SK-MEL-5 (cell line): ENCODE data around the gene TMEM115. TPM values are rescaled to one million over a fixed set of nuclear protein-coding genes. Genes with fewer than 3 reads are reported as not detected.
A peak's percentile ranks its signal among the peaks of the same experiment; 100 is the strongest.

Source experiments
- DNase-seq: peaks from one replicate; pipeline ENCODE4 v3.0.0-alpha.2; 2016; ENCODE audit warnings: low read depth, low spot score
- in situ Hi-C: cut with HindIII; loops from 2 replicates; pipeline ENCODE4 v1.10.0; 2016; ENCODE audit warnings: low sequenced_read_pairs, high pct_unique_total_duplicates, low pct_unique_long_range_greater_than_20kb
- total RNA-seq: library from RNA; depleted of rRNA; stranded (reverse); fragments of >200 nt; shearing (Covaris generic); gene quantifications from 2 replicates; pipeline ENCODE4 v1.2.3, GENCODE V29; 2014

Gene TMEM115
- total RNA-seq, 1 experiment from 2014 or later, result 40.8 TPM

- in situ Hi-C loops, result no loop called here
- no peak for DNase-seq
Measured at GRCh38 chr3:50357481-50357880, 1.8 kb downstream of the TMEM115 start.

GRCh38 chr3:50356553-50356952 is 2.8 kb downstream of the TMEM115 start:
- no peak for DNase-seq
- in situ Hi-C loops, result no loop called here

GRCh38 chr3:50355829-50356552 is 3.3 kb downstream of the TMEM115 start:
- in situ Hi-C loops, result no loop called here
- DNase-seq, result no peak

DNA sequence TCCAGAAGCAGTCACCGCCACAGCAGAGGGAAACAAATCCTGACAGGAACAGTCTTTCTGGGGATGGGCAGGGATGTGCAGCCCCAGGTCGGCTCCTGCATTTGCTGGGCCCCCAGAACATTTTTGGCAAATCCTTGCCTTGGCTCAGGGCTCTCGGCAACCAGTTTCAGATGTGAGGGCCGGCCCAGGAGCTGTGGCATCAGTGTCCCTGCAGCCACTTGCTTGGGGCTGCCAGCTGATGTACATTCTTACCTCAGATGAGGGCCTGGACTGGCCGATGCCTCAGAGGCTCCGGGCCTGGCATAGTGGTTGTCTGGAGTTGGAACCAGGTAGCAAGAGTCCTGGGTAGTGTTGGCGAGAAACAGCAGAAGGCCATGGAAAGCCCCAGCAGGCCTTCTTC is 4.5 kb downstream of the TMEM115 start:
- in situ Hi-C loops, result no loop called here

DNA sequence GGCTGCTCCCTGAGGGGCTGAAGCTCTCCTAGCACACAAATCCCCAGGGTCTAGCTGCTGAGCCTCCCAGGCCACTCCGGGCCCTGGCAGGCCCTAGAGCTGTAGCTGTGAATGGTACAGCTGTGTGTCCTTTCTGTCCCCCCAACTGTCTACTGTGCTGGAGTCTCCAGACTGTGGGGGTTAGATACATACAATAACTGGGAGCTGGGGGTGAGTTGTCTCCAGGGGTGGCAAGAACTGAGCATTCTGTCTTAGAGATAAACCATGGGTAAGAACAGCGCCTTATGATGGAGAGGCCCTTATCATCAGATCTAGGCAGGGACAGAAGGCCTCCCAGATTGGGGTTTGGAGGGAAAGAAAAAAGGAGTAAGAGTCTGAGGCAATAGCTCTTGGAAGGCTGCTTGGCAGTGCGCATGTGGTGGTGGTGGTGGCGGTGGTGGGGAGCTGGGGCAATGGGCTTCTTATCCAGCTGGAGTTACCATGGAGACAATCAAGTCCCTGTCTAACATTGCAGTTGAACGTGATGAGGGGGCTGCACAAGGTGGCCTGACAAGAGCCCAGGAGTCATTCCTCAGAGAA is 5.0 kb downstream of the TMEM115 start:
- DNase-seq, result no peak
- in situ Hi-C loops, result no loop called here

More for the DNA sequence above, 4.5 kb downstream of the TMEM115 start:
- DNase-seq, result no peak

DNA sequence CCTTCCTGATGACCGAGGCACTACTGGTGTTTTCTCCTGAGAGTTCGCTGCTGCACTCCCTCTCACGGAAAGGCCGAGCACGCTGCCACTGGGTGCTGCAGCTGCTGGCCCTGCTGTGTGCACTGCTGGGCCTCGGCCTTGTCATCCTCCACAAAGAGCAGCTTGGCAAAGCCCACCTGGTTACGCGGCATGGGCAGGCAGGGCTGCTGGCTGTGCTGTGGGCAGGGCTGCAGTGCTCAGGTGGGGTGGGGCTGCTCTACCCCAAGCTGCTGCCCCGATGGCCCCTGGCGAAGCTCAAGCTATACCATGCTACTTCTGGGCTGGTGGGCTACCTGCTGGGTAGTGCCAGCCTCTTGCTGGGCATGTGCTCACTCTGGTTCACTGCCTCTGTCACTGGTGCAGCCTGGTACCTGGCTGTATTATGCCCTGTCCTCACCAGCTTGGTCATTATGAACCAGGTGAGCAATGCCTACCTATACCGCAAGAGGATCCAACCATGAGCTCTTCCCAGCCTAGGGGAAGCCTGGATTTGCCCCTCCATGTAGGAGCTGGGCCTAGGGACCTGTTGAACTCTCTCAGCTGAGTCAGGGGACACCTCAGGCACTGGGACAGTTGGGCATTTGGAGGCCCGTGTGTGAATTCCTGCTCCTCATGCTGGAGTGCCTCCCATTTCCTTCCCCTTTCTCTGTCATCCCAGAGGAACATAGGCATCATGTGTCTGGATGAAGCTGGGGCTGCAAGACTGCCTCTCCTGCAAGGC is 5.9 kb downstream of the TMEM115 start:
- in situ Hi-C loops, result no loop called here
- DNase-seq, result no peak

DNA sequence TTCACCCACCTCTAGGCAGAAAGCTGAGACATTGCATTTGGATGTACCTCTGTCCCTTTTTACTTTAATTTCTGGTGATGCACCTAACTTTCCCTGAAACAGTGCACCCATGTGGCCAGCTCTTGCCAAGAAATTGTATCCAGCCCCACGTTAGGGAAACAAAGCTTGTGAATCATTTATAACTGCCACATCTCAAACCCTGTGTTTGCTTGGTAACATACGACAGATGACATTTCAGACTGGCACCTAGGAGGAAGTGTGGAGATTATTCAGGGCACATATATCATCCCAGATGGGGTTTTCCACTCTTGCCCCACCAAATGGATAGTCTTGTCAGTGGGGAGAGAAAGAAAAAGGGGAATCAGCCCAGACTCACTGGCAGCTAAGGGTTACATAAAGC is 6.5 kb downstream of the TMEM115 start:
- peak; percentile 52 for DNase-seq
- in situ Hi-C loops, result no loop called here

DNA sequence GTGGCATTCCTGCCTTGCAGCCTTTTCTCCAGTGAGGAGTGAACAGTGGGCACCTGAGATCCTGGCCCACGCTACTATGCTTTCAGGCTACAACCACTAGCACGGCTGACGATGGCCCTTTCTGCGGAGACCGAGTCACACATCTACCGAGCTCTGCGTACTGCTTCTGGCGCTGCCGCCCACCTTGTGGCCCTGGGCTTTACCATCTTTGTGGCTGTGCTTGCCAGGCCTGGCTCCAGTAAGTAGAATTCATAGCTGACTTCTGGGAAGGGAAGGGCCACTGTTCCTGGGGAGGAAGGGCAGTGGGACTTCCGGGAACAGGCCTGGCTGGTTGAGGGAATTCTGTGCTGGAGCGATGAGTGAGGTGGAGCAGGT is 8.0 kb downstream of the TMEM115 start:
- DNase-seq, result no peak
- in situ Hi-C loops, result no loop called here

GRCh38 chr3:50350527-50351322 is 8.6 kb downstream of the TMEM115 start, which contains the start of the genes CYB561D2 and NPRL2:
Gene CYB561D2 (plus strand): TSS chr3:50350862. CDS start chr3:50351434, 572 bp downstream.
Gene NPRL2 (minus strand): TSS chr3:50350775. CDS start chr3:50350652, 123 bp downstream.
- DNase-seq, result peak; percentile 92
- in situ Hi-C loops, result no loop called here

DNA sequence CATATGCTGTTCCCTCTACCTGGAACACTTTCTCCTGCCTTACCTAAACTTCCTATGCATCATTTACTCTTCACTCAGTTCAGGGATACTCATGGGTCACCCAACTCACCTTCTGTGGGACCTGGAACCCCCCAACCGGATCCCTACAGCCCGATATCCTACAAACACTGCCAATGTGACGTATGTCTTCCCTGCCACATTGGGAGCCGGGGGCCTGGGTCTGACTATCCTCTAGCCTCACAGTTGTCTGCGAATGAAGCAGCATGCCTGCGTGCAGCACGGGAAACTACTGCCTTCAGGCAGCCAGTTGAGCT is 9.2 kb downstream of the TMEM115 start:
- DNase-seq, result no peak
- in situ Hi-C loops, result no loop called here

- peak; percentile 75 for DNase-seq
- in situ Hi-C loops, result no loop called here
Measured at GRCh38 chr3:50347187-50347813, 12.0 kb downstream of the TMEM115 start.

DNA sequence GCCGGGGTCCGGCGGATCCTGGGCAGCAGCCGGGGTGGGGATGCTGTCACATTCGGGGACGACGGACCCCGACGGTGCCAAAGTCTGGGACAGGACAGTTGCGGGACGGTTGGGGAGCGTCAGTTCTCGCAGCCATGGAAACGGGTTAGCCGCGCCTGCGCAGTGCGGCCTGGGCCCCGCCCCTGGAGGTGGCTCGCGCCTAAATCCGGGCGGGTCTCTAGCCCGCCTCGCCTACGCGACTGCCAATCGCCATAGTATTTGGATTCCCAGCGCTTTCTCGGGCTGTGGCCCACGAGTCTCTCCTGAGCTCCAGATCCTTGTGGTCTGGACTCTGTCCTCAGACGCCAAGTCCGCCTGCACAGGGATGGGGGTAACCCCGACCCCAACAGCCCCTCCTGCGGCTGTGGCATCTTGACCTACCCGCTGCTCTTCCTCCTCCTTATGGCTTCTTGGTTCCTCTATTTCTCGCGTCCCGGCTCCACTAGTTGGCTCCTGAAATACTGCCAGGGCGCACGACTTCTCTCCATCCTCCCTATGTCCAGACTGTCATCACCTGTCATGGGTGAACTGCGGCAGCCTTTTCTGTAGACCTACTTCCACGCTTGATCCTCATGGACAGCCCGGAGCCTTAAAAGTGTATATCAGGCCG is 13.6 kb downstream of the TMEM115 start, which contains the start of gene ZMYND10:
TSS of gene ZMYND10 (minus strand) at position 147 of the 649 bp plus-strand sequence. CDS start 153 bp downstream, outside the sequence.
- in situ Hi-C loops, result no loop called here

DNA sequence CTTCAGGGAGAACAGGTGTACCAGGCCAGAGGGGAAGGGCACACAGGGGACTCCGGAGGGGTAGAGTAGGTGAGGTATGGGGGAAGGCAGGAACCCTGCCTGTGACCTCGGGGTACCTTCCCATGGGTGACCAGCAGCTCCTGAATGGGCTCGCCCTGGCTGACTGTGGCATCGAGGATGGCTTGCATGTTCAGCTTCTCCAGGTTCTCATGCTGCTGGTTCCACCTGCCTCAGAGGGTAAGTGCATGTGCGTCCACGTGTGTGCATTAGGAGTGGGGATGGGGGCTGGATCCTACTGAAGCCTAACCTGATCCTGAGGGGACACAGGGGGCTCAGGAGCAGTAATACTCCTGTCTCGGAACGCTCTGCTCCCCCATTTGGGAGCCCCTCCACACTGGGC is 14.3 kb downstream of the TMEM115 start:
- in situ Hi-C loops, result no loop called here
- DNase-seq, result no peak

More for the DNA sequence above, 13.6 kb downstream of the TMEM115 start, which contains the start of gene ZMYND10:
- peak; percentile 69 for DNase-seq

GRCh38 chr3:50342813-50343633 is 16.3 kb downstream of the TMEM115 start:
- in situ Hi-C loops, result no loop called here
- DNase-seq, result no peak

DNA sequence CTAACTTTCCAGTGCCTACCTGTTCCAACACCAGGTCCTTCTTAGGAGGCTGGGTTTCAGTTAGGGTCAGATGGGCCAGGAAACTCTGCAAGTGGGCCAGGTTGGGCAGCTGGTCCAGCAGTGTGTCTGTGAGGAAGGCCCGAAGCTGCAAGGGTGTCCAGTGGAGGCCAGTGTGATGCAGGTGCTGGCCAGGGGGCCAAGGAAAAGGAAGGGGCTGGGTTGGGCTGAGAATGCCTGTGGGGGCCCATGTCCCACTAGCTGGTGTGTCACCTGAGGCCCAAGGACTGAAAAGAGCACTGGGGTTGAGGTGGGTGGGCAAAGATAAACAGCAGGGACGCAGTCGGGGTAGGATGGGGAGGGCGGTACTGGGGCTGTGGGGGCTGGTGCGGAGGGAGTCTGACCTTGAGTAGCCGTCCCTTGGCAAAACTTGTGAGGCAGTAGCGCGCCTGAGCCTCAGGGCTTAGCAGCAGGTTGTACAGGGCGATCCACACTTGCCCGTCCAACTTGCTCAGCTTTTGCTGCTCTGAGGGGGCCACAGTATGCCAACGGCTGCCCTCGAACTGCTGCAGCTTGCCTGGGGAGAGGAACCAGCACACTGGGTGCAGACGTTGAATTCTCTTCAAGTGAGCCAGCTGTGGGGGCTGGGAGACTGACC is 17.2 kb downstream of the TMEM115 start:
- DNase-seq, result no peak
- in situ Hi-C loops, result no loop called here

GRCh38 chr3:50341537-50341936 is 17.8 kb downstream of the TMEM115 start:
- in situ Hi-C loops, result no loop called here
- DNase-seq, result no peak
